GM18507 (cell line): ENCODE measurements around the gene SEMA6B.

Source experiments
- DNase-seq: peaks from one replicate; pipeline ENCODE4 v3.0.0; 2011; ENCODE audit warnings: low read depth; ENCODE audit not compliant: insufficient read length; ENCODE audit errors: extremely low spot score
- FAIRE-seq: peaks from 2 replicates; lab custom pipeline; 2011; peaks lifted over from hg19 to GRCh38; lab: Jason Lieb, UNC

SEMA6B gene

DNA sequence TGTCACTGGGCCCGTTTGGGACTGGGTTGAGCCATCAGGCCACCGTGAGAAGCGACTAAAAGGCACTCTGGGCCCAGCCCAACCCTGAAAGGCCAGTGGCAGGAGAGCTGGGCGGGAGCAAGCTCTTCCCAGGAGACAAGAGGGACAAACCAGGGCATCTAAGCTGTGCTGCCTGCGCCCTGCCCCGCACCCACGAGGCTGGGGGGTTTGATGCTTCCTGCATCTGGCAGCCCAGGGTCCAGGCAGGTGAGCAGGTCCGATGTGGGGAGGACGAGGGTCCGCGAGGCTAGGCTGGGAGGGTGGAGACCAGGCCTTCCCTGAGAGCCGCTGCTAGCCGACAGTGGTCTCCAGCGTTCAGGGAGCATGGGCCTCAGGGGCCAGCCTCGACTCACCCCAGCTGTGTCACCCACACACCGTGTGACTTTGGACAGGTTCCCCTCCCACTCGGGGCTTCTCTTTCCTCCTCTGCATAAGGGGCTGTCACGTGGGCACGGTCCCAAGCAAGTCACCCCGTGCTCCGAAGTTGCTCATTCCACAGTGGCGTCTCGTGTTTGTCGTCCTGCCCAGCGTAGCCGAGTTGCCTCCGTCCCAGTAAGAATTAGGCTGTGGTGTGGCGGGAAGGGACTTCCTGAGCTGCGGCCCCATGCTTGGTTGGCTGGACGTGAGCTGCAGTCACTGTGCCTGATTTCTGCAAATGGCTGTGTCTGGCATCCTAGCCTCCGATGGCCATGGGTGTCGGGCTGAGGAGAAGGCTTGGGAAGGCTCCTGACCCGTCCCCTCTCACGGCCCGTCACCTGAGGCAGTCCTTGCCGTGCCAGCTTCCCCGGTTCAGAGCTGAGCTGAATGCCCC, 57.0 kb downstream of the SEMA6B start:
- FAIRE-seq (no peak), DNase-seq (no peak)

DNA sequence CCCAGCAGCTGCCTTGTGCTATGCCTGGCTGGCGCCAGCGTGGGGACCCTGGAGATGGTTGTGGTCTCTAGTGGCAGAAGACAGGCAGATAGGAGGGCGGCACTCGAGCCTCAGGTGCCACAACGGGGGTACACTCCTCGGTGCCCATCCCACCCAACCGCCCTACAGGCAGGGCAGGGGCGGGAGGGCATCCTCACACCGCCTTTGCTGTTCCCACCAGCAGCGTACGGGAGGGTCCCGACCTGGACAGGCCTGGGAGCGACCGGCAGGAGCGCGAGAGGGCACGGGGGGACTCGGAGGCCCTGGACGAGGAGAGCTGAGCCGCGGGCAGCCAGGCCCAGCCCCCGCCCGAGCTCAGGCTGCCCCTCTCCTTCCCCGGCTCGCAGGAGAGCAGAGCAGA, 57.8 kb downstream of the SEMA6B start:
- FAIRE-seq, result no peak
- no peak for DNase-seq

DNA sequence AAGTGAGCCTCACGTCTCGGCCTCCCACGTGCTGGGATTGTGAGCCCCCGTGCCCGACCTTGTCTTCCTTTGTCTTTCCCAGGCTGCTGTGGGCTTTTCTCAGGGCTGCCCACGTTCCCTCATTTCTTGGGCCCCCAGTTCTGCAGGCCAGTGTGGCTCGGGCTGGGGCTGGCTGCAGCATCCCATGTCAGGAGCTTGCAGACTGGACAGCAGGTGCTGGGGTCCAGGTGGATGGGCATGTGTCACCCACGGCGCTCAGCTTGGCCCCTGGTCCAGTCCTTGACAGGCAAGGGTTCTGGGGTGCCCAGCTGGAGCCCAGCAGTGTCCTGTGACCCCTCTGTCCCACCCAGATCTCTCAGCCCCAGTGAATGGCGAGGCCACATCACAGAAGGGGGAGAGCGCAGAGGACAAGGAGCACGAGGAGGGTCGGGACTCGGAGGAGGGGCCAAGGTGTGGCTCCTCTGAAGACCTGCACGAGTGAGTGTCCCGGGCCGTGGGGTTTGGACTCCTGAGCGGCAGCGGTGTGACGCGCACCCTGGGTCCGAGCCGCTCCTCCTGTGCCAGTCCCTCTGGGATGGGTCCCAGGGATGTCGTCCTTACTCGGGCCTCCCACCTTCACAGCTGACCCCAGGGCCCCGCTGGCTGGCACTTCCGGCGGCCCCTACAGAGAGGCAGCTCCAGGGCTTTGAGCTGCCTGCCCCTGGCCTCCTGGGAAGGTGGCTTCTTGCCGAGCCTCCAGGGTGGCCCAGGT, 58.5 kb downstream of the SEMA6B start:
- no peak for FAIRE-seq
- DNase-seq, result no peak

DNA sequence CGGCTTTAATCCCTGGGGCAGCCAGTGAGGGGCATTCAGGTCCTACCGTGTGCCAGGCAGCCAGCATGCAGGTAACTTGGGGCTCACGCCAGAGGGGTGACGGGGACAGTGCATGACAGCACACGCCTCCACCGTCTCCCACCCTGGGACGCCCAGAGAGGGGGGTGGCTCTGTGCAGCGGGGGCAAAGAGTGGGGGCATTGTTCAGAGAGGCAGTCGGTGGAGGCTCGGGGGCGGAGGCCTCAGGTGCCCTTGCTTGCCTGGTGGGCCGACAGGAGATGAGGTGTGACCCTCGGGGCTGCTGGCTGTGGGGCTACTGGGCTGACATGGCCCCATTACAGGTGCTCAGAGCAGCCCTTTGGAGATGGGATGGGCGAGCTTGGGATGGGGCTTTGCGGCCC, 59.6 kb downstream of the SEMA6B start:
- DNase-seq (no peak), FAIRE-seq (no peak)

DNA sequence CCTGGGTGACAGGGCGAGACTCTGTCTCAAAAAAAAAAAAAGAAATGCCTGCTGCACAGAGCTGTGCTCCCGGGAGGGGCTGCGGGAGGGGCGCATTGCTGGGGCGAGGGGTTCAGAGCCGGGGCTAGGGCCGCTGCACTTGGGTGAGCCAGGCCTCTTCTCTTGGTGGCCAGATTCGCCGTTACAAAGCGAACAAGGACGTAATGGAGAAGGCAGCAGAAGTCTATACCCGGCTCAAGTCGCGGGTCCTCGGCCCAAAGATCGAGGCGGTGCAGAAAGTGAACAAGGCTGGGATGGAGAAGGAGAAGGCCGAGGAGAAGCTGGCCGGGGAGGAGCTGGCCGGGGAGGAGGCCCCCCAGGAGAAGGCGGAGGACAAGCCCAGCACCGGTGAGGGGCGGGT, 60.2 kb downstream of the SEMA6B start:
- DNase-seq (no peak), FAIRE-seq (no peak)

DNA sequence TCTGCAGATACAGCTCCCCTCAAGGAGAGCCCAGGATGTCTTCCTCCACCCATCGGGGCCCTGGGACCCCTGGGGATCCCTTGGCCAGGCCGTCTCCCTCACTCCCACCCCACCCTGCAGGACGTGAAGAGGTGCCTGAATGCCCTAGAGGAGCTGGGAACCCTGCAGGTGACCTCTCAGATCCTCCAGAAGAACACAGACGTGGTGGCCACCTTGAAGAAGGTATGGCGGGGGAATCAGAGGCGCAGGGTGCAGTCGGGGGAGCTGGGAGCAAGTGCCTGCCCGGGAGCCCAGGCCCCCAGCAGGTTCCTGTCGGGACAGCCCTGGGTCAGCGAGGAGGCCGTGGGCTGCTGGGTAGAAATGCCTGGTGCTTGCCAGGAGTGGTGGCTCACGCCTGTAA, 60.8 kb downstream of the SEMA6B start:
- FAIRE-seq, result no peak
- no peak for DNase-seq

DNA sequence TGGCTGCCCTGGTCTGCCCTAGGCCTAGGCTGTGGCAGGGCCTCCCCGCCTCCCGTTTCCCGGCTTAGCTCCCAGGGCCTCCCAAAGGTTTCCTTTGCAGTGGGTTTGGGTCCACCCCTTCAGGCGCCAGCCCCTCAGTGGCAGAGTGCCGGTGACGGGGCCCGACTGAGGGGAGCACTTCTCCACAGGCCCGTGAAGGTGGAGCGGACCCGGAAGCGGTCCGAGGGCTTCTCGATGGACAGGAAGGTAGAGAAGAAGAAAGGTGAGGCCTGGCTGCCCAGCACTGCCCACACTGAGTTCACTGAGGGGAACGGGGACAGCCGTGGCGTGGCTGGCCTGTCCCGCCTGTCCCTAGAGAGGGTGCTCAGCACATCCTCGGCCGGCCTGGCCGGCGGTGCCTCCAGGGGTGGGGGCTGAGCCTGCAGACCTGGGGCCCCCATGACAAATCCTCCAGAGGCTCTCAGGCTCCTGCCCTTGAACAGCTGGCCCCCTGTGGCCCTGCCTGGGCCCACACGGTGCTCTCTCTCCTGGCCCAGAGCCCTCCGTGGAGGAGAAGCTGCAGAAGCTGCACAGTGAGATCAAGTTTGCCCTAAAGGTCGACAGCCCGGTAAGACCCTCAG, 61.6 kb downstream of the SEMA6B start:
- DNase-seq (no peak), FAIRE-seq (no peak)

DNA sequence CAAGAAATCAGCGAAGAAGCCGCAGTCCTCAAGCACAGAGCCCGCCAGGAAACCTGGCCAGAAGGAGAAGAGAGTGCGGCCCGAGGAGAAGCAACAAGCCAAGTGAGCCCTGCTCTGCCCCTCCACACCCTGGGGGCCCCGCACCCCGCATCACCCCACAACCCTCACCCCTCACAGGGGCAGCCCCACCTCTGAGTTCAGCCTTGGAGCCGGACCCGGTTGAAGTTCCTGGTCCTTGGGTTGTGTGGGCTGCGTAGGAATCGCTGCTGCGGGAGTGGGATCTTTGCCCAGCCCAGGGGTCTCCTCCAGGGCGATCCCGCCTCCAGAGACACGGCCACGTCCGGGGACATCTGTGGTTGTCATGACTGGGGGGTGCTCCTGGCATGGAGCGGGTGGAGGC, 63.2 kb downstream of the SEMA6B start:
- DNase-seq (no peak), FAIRE-seq (no peak)

DNA sequence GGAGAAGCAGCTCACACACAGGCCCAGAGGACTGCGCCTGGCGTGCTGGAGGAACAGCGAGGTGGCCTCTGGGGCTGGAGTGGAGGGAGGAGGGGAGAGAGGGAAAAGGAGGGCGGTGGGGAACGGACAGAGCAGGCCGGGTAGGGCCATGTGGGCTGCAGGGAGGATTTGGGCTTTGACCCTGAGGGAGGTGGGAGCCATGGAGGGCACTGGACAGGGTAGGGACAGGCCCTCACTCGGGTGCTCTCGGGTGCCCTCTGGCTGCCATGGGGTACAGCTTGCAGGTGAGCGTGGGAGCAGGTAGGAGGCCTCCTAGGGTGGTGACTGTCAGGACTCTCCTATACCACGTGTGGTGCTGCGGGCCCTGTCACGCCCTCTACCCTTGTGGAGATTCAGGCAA, 64.0 kb downstream of the SEMA6B start:
- no peak for FAIRE-seq
- no peak for DNase-seq

DNA sequence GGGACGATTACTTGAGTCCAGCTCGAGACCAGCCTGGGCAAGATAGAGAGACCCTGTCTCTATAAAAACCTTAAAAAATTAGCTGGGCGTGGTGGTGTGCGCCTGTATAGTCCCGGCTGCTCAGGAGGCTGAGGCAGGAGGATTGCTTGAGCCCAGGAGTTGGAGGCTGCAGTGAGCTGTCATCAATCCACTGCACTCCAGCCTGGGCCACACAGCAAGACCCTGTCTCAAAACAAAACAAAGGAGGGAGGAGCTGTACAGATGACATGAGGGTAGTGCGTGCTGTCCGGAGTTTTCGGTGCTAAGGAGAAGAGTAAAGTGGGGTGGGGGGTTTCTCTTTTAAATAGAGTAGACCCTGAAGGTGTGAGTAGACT, 64.8 kb downstream of the SEMA6B start:
- FAIRE-seq, result no peak
- no peak for DNase-seq

DNA sequence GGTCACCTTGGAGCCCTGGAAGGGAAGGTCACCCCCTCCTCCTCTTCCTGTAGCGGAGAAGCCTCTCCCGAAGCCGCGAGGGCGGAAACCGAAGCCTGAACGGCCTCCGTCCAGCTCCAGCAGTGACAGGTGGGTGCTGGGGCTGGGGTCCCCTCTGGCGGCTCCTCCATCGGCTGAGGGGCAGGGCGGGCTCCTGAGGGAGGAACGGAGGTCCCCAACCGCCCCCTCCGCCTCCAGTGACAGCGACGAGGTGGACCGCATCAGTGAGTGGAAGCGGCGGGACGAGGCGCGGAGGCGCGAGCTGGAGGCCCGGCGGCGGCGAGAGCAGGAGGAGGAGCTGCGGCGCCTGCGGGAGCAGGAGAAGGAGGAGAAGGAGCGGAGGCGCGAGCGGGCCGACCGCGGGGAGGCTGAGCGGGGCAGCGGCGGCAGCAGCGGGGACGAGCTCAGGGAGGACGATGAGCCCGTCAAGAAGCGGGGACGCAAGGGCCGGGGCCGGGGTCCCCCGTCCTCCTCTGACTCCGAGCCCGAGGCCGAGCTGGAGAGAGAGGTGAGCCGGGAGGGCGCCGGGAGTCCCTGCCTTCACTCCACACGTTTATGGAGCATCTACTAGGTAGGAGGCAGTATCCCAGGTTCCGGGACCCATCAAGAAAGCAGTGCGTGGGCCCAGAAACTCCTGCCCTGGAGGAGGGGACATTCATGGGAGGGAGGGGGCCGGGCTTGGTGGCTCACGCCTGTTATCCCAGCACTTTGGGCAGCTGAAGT, 65.4 kb downstream of the SEMA6B start:
- no peak for FAIRE-seq
- DNase-seq, result no peak

DNA sequence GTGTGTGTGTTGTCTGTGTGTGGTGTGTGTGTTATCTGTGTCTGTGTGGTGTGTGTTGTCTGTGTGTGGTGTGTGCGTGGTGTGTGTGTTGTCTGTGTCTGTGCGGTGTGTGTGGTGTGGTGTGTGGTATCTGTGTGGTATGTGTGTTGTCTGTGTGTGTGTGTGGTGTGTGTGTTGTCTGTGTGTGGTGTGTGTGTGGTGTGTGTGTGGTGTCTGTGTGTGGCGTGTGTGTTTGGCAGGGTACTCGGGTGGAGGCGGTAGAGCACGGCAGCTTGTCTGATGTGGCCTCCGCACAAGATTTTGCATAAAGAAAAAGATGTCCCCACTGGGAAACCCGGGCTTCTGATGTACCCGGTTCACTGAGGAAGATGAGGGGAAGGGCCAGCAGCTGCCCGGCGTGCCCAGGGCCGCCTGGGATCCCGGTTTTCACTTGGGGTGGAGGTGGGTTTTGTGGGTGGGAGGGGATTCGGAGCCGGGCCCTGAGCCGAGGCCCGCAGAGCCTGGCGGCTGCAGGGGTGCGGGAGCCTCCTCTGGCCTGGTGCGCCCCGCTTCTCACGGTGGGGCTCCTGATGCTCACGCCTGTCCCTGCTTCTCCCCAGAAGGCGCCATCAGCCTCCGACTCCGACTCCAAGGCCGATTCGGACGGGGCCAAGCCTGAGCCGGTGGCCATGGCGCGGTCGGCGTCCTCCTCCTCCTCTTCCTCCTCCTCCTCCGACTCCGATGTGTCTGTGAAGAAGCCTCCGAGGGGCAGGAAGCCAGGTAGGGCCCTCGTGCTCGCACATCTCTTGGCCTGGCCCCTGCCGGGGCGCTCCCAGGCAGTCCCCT, 66.2 kb downstream of the SEMA6B start:
- FAIRE-seq, result no peak
- no peak for DNase-seq
